Stimulated activated naive CD4-positive, alpha-beta T cell (primary cell): ENCODE data around the gene PHACTR2.

Experiments
- DNase-seq, 6 experiments: peaks; one replicate each; lab custom pipeline; 2025; lab: John Stamatoyannopoulos, UW

Gene PHACTR2

DNA sequence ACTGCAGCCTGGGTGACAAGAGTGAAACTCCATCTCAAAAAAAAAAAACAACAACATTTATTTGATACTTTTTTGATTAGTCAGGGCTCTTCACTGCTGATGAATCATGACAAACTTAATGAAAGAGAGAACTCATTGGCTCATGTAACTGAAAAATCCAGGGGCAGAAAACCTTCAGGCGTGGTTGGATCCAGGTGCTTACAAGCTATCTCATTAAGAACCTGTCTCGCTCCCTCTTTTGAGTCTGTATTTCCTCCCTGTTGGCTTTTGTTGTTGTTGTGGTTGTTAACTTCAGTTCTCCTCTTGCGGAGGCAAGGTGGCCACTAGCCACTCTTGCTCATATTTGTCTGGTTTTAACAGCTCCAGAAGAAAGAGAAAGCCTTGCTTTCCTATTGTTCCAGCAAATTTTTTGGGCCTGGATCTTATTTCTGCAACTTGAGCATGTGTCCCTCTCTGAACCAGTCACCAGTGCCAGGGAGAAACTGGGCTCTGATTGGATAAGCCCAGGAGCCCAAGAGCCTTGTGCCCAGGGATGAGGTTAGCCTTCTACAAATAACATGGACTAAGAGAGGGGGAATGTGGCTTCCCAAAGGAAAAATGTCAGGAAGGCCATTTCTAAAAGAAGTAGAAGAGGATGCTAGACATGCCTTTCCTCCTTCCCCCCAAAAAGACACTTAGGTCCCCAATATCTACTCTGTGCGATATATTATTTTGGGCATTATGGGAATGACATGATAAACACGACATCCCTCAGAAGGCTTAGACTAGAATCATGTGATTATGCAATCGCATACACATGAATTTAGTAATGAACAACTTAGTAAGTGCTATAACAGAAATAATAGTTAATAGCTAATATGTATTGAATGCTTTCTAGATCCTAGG is 64.5 kb downstream of the PHACTR2 start:
- DNase-seq = no peak

DNA sequence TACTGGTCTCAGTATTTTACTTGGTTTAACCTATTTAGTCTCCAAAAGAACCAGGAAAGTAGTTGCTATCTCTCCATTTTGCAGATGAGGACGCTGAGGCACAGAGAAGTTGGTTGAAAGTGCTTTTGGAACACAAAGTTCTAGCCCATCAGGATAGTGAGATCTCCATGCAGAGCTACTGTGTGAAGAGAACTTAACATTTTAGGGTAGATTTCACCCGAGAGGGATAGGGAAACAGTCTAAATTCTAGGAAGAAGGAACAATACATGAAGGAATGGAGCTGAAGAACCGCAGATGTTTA is 65.1 kb downstream of the PHACTR2 start:
- DNase-seq = no peak

- no peak for DNase-seq
Measured at GRCh38 chr6:143743301-143744166, 65.8 kb downstream of the PHACTR2 start.

DNA sequence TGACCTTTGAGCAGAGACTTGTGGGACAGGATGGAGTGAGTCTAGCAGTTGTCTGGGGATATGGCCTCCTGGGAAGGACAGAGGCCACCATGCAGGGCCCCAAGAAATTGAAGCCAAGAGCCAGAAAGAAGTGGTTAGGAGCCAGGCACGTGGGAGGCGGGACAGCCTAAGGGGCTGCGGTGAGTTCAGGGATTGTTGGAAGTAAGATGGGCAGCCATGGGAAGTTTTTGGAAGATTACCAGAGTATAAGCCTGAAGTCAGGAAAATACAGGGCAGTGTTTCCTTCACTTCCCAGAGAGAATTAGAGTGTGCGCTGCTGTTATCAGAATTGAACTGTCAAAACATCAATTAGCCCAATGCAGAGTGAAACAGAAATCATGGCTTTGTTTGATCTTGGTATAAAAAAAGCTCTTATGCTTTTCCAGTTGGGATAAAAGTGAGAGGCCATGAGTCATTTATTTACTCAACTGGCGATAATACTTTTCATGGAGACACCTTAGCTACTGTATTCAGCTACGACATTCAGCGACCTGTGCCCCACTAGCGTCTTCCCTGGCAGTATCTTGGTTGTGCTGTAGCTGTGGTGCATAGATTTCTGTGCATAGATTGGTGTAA is 66.9 kb downstream of the PHACTR2 start:
- no peak for DNase-seq

GRCh38 chr6:143745166-143746133 is 67.7 kb downstream of the PHACTR2 start:
- no peak for DNase-seq

- no peak for DNase-seq
Measured at GRCh38 chr6:143746202-143747119, 68.7 kb downstream of the PHACTR2 start.

DNA sequence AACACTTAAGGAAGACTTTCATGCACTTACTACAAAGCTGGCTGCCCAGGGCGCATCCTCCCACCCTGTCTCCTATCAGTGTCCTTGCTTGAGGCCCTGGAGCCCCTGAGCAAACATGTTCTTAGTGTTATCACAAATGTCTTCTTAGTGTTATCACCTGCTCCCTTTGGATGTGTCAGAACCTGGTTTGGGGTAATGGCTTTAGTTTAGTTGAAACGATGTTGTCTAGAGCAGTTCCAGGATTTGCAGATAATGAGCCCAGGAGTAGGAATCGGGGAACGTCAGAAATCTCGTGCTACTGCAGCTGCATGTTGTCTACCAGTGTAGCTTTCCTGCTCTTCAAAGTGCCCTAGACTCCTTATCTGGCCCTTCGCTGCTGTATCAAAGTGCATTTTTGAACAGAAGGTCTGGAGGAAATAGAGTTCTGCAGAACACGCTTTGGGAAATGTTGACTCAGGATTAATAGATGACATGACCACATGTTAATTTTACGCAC is 69.6 kb downstream of the PHACTR2 start:
- no peak for DNase-seq

DNA sequence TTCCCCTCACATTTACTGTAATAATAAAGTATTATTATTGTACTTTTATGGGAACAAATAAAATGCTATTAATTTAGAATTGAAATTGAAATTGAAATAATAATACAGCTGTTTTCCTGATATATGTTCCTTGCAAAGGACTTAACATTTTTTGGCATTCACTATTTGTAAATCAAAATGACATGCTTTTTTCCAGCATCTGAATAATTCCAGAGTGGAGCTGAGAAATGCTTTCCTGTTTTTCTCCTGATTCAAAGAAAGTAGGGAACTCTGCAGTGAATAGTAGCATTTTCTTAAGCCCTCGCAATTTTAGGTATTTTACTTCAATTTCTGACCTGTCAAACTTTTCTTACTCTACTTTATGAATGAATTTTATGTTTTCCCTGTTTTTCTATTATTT is 72.1 kb downstream of the PHACTR2 start:
- DNase-seq = no peak

DNA sequence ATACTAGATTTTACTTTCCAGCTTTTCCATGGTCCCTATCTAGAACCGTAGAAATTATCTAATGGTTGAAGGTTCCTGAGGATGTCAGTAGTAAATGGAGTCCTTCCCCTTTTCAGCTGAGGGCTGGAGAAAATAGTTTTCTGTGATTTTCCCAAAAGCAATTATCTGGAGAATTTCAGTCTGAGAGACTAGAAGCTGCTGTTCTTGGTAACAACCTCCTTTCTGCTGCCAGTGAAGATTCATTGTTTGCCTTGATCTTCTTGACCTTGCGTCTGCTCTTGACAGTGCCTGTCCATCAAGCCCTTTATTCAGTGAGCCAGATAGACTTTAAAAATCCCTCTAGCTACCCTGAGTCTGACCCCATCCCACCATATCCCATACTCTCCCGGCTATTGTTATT is 73.1 kb downstream of the PHACTR2 start:
- DNase-seq = no peak

- no peak for DNase-seq
Measured at GRCh38 chr6:143752459-143752858, 74.7 kb downstream of the PHACTR2 start.

- DNase-seq = no peak
Measured at GRCh38 chr6:143753678-143754077, 75.9 kb downstream of the PHACTR2 start.

DNA sequence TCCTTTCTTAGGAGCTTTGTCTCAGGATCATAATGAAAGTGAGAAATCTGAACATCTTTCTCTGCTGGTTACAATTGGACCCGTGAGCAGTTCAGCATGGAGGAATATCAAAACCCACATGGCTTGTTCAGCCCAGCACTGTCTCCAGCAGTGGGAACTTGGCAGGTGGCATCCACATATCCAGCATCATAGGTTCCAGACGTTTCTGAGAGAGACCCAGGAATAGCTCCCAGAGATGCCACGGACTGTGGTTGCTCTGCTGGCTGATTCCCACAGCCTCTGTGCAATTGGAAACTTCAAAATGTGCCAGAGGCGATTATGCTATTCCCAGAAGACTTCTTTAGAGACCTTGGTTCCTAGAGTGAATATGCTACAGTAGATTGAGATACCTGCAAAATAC is 76.4 kb downstream of the PHACTR2 start:
- no peak for DNase-seq

GRCh38 chr6:143755301-143755744 is 77.6 kb downstream of the PHACTR2 start:
- DNase-seq = no peak

GRCh38 chr6:143757346-143757832 is 79.6 kb downstream of the PHACTR2 start:
- DNase-seq = no peak

- no peak for DNase-seq
Measured at GRCh38 chr6:143758551-143758950, 80.8 kb downstream of the PHACTR2 start.

DNA sequence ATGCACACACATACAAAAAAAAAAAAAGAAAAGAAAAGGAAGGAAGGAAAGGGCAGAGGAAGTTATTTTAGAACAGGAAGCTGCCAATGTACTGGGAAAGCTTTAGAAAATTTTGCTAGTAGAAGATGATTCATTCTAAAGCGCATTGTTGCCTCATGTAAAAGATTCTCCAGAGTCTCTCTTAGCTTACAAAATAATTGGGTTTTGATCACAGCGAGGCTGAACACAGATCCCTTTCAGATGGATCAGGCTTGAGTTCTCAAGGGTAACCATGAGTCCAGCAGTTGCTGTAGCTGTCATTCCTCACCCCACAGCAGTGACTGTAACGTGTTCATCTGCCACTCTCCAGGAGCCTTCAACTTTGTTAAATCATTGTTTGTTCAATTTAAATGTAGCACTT is 81.9 kb downstream of the PHACTR2 start:
- peak in 1 of 6 experiments; percentile 2 for DNase-seq

DNA sequence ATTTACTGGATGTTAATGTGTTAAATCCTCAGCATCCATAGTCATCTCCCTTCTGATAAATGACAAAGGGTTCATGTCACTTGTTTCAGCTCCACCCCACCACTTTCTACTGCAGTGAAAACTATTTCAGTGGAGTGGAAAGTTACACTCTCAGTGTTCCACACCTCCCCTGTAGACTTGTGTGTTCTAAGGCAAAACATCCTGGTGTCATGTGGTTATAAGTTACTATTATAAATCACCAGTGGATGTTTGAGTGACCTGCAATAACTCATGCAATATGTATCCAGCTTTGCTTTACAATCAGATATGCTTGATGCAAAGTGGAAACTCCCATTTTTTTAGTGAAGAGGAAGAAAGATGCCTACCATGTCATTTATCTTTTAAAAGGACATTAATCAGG is 83.3 kb downstream of the PHACTR2 start:
- DNase-seq = no peak

- no peak for DNase-seq
Measured at GRCh38 chr6:143762126-143762525, 84.4 kb downstream of the PHACTR2 start.

DNA sequence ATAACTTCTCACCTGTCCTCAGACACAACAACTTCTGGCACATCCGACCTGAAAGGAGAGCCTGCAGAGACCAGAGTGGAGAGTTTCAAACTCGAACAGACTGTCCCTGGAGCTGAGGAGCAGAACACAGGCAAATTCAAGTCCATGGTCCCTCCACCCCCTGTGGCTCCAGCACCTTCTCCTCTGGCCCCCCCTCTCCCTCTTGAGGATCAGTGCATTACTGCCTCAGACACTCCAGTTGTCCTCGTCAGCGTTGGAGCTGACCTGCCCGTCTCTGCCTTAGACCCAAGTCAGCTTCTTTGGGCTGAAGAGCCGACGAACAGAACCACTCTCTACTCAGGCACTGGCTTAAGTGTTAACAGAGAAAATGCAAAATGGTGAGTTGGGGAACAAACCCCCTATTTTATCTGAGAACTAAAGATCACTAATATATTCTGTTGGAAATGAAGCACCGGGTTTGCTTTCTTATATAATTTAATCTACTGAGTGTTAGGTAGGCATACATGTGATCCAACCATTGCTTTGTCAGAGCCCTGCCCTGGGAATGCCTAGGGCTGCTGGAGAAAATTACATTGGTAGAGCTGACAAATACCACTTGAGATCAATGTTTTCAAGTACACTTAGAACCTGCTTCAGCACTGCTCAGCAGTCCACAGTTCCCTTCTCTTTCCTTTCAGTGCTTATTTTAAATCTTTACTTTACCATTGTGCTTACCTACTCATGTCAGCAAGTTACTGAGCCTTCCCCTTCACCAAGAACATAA is 87.8 kb downstream of the PHACTR2 start:
- DNase-seq = no peak
